Gastroesophageal sphincter (tissue), 3 donors: ENCODE data around the gene IFRD1.
"Not testable (repeated sequence)": the region's sequence is repeated elsewhere in the genome, so short reads cannot be mapped to it uniquely, and the experiment has no call there.

ENCODE experiments used
- CTCF ChIP-seq, 4 experiments: fragments of 200-600 bp in 2 of 4; fragments of 450-650 bp in 2 of 4; sonication (generic) in 1 of 4; IDR thresholded peaks; one replicate each; pipeline ENCODE4 v1.5.1; 2017 to 2019; ENCODE audit warnings: antibody characterized with exemption in 4 of 4, mild to moderate bottlenecking in 2 of 4, moderate library complexity in 2 of 4
- POLR2A ChIP-seq, 2 donors: fragments of 450-650 bp; IDR thresholded peaks; one replicate each; pipeline ENCODE4 v1.6.1; 2017; ENCODE audit warnings: antibody characterized with exemption in 2 of 2, mild to moderate bottlenecking in 2 of 2, moderate library complexity in 1 of 2
- POLR2AphosphoS5 ChIP-seq: sonication (generic); formaldehyde crosslinking; IDR thresholded peaks from one replicate; pipeline ENCODE4 v1.6.1; 2017; ENCODE audit warnings: antibody characterized with exemption

DNA sequence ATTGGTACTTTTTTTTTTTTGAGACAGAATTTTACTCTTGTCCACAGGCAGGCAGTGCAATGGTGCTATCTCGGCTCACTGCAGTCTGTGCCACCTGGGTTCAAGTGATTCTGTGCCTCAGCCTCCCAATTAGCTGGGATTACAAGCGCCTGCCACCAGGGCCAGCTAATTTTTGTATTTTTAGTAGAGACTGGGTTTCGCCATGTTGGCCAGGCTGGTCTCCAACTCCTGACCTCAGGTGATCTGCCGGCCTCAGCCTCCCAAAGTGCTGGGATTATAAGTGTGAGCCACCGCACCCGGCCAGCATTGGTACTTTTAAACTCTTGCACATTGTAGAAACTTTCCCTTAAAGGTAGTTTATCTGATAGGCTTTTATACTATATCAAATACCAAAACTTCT, 3.9 kb downstream of the IFRD1 start:
- TF ChIP-seq CTCF (IDR thresholded peaks at IDR 0.05); POLR2A (IDR thresholded peaks at IDR 0.05); POLR2AphosphoS5: not testable (repeated sequence)
